ENCODE results near the gene SRR.

GRCh38 chr17:2299756-2300155 lies 4.0 kb upstream of the SRR start:
- TF ChIP-seq POLR2AphosphoS5 (IDR thresholded peaks at IDR 0.05) (no peak), CTCF (IDR thresholded peaks at IDR 0.05) (no peak)
